ENCODE results near the gene HSPA4.

Gene HSPA4

DNA sequence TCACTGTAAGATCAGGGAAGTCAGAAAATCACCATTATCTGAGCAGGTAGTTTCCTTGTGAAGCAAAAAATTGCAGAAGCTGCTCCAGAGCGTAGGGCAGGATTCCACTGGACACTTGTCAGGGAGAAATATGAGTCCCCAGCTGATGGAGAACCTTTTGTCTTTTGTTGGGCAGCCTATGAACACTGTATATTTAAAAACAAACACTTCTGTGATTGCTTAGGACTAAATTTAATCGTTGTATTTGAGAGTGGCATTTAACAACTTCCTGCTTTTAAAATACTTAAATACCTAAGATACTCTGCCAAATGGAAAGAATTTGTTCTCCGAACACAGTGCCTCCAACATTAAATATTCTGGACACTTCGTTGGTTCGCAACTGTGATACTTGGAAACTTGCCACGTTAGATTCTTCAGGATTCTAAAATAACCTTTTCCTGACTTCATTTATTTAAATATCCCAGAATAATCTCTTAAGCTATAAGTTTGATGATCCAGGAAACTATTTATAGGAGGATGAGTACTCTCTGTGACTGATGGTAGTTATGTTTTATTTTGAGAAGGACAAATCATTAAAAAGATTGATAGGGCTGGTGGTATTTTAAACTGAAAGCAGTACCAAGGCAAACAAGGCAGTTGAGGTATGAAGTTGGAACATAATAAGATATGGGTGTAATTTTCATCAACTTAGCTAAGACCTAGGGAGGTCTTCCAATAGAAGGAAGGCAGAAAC, 2.7 kb upstream of the HSPA4 start:
- Histone ChIP-seq H3K9me3 (no peaks in the 10 kb centered on the region), H3K4me1 (ENCODE audit: control insufficient read depth in 1 of 2, insufficient read depth in 1 of 2, low read depth in 1 of 2, low read length in 1 of 2) (peaks cover 22 to 27% of the 10 kb centered on the region in 2 experiments), H3K27me3 (peaks cover 8% of the 10 kb centered on the region), H3K4me3 (ENCODE audit: low read depth in 1 of 2, low read length in 1 of 2) (no peak overlapping the region), H3K27ac (no peak overlapping the region), H3K36me3 (no peaks in the 10 kb centered on the region)
- TF ChIP-seq, protein P1, sequence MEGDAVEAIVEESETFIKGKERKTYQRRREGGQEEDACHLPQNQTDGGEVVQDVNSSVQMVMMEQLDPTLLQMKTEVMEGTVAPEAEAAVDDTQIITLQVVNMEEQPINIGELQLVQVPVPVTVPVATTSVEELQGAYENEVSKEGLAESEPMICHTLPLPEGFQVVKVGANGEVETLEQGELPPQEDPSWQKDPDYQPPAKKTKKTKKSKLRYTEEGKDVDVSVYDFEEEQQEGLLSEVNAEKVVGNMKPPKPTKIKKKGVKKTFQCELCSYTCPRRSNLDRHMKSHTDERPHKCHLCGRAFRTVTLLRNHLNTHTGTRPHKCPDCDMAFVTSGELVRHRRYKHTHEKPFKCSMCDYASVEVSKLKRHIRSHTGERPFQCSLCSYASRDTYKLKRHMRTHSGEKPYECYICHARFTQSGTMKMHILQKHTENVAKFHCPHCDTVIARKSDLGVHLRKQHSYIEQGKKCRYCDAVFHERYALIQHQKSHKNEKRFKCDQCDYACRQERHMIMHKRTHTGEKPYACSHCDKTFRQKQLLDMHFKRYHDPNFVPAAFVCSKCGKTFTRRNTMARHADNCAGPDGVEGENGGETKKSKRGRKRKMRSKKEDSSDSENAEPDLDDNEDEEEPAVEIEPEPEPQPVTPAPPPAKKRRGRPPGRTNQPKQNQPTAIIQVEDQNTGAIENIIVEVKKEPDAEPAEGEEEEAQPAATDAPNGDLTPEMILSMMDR (IDR thresholded peaks at IDR 0.05), result no peak

GRCh38 chr5:133049726-133050048, 2.1 kb upstream of the HSPA4 start:
- H3K27me3 ChIP-seq, result peaks cover 8% of the 10 kb centered on the region
- peaks cover 22 to 29% of the 10 kb centered on the region in 2 experiments for H3K4me1 ChIP-seq (ENCODE audit: control insufficient read depth in 1 of 2, insufficient read depth in 1 of 2, low read depth in 1 of 2, low read length in 1 of 2)
- H3K4me3 ChIP-seq (ENCODE audit: low read depth in 1 of 2, low read length in 1 of 2), result no peak overlapping the region
- H3K36me3 ChIP-seq, result no peaks in the 10 kb centered on the region
- no peaks in the 10 kb centered on the region for H3K9me3 ChIP-seq
- no peak overlapping the region for H3K27ac ChIP-seq
- TF ChIP-seq, protein P1 (IDR thresholded peaks at IDR 0.05), result no peak

DNA sequence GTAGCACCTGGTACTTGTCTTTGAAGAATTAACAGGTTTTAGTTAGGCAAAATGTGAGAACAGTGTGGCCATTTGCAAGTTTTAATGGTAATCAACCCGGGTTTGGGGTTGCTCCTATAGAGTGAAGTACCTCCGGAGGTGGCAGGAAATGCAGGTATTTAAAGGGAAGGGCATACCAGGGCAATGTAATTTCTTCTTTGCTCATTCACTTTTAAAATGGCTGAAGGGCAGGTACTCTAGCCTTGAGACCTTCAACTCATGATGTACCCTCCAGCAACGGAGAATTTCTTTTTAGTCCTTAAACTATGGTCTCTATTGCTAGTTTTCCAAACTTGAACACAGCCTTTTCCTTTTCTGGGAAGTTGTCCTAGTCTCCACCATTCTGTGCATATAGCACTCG, 1.3 kb upstream of the HSPA4 start:
- Histone ChIP-seq H3K4me3 (ENCODE audit: low read depth in 1 of 2, low read length in 1 of 2) (peak overlapping the region; percentile 90 to 98), H3K36me3 (no peaks in the 10 kb centered on the region), H3K4me1 (ENCODE audit: control insufficient read depth in 1 of 2, insufficient read depth in 1 of 2, low read depth in 1 of 2, low read length in 1 of 2) (peaks cover 22 to 29% of the 10 kb centered on the region in 2 experiments), H3K9me3 (no peaks in the 10 kb centered on the region), H3K27me3 (peaks cover 8% of the 10 kb centered on the region), H3K27ac (peak overlapping the region; percentile 91)
- TF ChIP-seq, protein P1 (IDR thresholded peaks at IDR 0.05), result no peak

DNA sequence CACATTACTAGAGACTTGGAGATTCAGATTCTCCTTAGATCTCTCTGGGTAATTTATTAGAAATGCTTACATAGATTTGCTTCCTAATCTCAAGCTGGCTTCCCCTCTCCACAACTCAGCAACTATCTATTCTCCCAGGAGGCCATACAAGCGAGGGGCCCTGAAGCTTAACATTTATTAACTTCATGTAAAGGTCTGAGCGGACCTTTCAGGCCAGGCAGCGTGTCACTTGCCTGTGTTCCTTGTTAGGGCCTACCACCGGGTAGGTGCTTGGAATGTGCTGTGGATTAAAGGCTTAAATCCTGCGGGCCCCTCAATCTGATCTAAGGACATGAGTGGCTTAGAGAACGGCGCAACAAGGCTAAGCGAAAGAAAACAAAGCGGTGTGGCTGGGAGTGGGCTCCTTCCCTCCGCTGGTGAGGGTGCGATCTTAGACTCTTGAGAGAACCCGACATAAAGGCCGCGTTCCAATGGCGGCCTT, 712 bp upstream of the HSPA4 start:
- Histone ChIP-seq H3K27me3 (peaks cover 8% of the 10 kb centered on the region), H3K4me1 (ENCODE audit: control insufficient read depth in 1 of 2, insufficient read depth in 1 of 2, low read depth in 1 of 2, low read length in 1 of 2) (peaks cover 22 to 32% of the 10 kb centered on the region in 2 experiments), H3K4me3 (ENCODE audit: low read depth in 1 of 2, low read length in 1 of 2) (peak overlapping the region; percentile 90 to 98), H3K9me3 (no peaks in the 10 kb centered on the region), H3K36me3 (no peaks in the 10 kb centered on the region), H3K27ac (peak overlapping the region; percentile 91)
- TF ChIP-seq, protein P1 (IDR thresholded peaks at IDR 0.05), result no peak

DNA sequence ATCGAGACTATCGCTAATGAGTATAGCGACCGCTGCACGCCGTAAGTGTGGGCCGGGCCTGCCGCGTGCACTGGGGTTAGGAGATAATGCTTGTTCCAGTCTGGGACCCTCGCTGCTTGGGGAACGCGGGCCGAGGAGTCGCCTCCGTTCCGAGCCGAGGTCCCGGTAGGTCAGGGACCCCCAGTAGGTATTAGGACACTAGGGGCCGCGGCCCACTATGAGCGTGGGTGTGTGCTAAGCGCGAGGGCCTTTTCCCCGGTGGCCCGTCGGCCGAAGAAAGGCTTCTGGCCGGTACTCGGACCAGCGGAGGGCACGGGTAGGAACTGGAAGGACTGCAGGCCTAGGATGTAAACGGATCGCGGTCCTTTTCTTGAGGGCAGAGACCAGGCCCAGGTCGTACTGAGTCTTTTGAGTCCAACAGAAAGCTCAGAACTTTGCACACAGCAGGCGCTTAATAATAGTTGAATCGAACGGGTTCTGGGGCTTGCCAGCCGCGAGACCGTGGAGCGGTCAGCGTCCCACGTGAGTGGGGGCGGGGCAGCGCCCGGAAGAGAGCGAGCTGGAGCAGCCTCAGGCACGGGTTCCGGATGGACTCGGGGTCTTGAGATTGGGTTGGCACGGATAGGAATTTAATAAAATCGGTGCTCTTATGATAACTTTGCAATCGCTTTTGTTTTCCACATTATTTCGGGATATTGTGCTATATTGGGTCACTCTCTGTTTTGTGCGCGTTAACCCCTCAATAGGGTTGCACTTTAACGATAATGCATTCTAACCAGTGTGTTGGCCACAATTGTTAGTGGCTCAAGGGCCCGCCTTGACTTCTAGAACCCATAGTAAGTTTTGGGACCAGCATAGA, 733 bp downstream of the HSPA4 start:
- peaks cover 8% of the 10 kb centered on the region for H3K27me3 ChIP-seq
- TF ChIP-seq, protein P1 (IDR thresholded peaks at IDR 0.05), result no peak
- H3K27ac ChIP-seq, result peak overlapping the region; percentile 91
- H3K36me3 ChIP-seq, result no peaks in the 10 kb centered on the region
- H3K4me3 ChIP-seq (ENCODE audit: low read depth in 1 of 2, low read length in 1 of 2), result peak overlapping the region; percentile 90 to 98
- no peaks in the 10 kb centered on the region for H3K9me3 ChIP-seq
- H3K4me1 ChIP-seq (ENCODE audit: control insufficient read depth in 1 of 2, insufficient read depth in 1 of 2, low read depth in 1 of 2, low read length in 1 of 2), result peaks cover 35 to 46% of the 10 kb centered on the region in 2 experiments
